Stimulated activated CD4-positive, alpha-beta T cell treated with anti-CD3 and anti-CD28 coated beads, TNF-alpha, amount 100 ng/mL, for 4 hours (primary cell): ENCODE results near the gene SORCS2.

Experiments
- DNase-seq, 3 experiments: peaks; one replicate each; pipeline ENCODE4 v3.0.0-alpha.2; 2020; ENCODE audit warnings: low read depth in 3 of 3

Gene SORCS2

GRCh38 chr4:7687006-7687405, 494.7 kb downstream of the SORCS2 start:
- no peak for DNase-seq

- DNase-seq, result no peak
These were observed 495.5 kb downstream of the SORCS2 start for GRCh38 chr4:7687796-7688195.

GRCh38 chr4:7689773-7690693, 497.7 kb downstream of the SORCS2 start:
- DNase-seq, result no peak

- no peak for DNase-seq
These were observed 498.7 kb downstream of the SORCS2 start for GRCh38 chr4:7691061-7691460.

- no peak for DNase-seq
These were observed 499.6 kb downstream of the SORCS2 start for GRCh38 chr4:7691982-7692381.

GRCh38 chr4:7692451-7693236, 500.3 kb downstream of the SORCS2 start:
- no peak for DNase-seq

GRCh38 chr4:7693237-7693608, 500.9 kb downstream of the SORCS2 start:
- no peak for DNase-seq

- DNase-seq, result no peak
These were observed 501.4 kb downstream of the SORCS2 start for GRCh38 chr4:7693711-7694110.

- no peak for DNase-seq
These were observed 502.0 kb downstream of the SORCS2 start for GRCh38 chr4:7694324-7694723.

GRCh38 chr4:7697343-7697742, 505.0 kb downstream of the SORCS2 start:
- DNase-seq, result no peak

- no peak for DNase-seq
These were observed 505.5 kb downstream of the SORCS2 start for GRCh38 chr4:7697821-7698220.

- no peak for DNase-seq
These were observed 506.2 kb downstream of the SORCS2 start for GRCh38 chr4:7698584-7698983.

- no peak for DNase-seq
These were observed 506.7 kb downstream of the SORCS2 start for GRCh38 chr4:7699031-7699430.

GRCh38 chr4:7699825-7700224, 507.5 kb downstream of the SORCS2 start:
- no peak for DNase-seq

- no peak for DNase-seq
These were observed 508.3 kb downstream of the SORCS2 start for GRCh38 chr4:7700665-7701064.

- DNase-seq, result no peak
These were observed 509.7 kb downstream of the SORCS2 start for GRCh38 chr4:7701866-7702649.

GRCh38 chr4:7703688-7704087, 511.4 kb downstream of the SORCS2 start:
- no peak for DNase-seq

- no peak for DNase-seq
These were observed 511.8 kb downstream of the SORCS2 start for GRCh38 chr4:7704091-7704490.

- no peak for DNase-seq
These were observed 512.3 kb downstream of the SORCS2 start for GRCh38 chr4:7704625-7705024.

- no peak for DNase-seq
These were observed 512.7 kb downstream of the SORCS2 start for GRCh38 chr4:7705062-7705461.

- DNase-seq, result no peak
These were observed 513.3 kb downstream of the SORCS2 start for GRCh38 chr4:7705593-7705992.

- DNase-seq, result no peak
These were observed 515.9 kb downstream of the SORCS2 start for GRCh38 chr4:7708238-7708637.
